ENCODE measurements around the gene JAM2.

- TF ChIP-seq CTCF (IDR thresholded peaks at IDR 0.05), result no peak
- no peak for TF ChIP-seq POLR2AphosphoS5 (IDR thresholded peaks at IDR 0.05)
- no peak for TF ChIP-seq POLR2A (IDR thresholded peaks at IDR 0.05)
Measured at GRCh38 chr21:25637851-25638659, 1.0 kb upstream of the JAM2 start.
